HUES64 (cell line): ENCODE measurements around the gene PMVK.

Experiments used
- H3K27ac ChIP-seq: 2 replicates; pipeline ENCODE4 v1.7.0; 2013; ENCODE audit warnings: low read depth, low read length, inconsistent platforms
- H3K27me3 ChIP-seq: 2 replicates; pipeline ENCODE4 v1.6.1; 2013; ENCODE audit warnings: mild to moderate bottlenecking, low read length; ENCODE audit not compliant: insufficient read depth
- H3K36me3 ChIP-seq: 2 replicates; pipeline ENCODE4 v1.6.1; 2013; ENCODE audit warnings: mild to moderate bottlenecking, low read length; ENCODE audit not compliant: insufficient read depth
- H3K4me1 ChIP-seq: 2 replicates; pipeline ENCODE4 v1.6.1; 2013; ENCODE audit warnings: mild to moderate bottlenecking, low read length, moderate library complexity; ENCODE audit not compliant: insufficient read depth
- H3K4me3 ChIP-seq: 2 replicates; pipeline ENCODE4 v1.5.1; 2013; ENCODE audit warnings: mild to moderate bottlenecking, low read length, moderate library complexity
- H3K9ac ChIP-seq: 2 replicates; pipeline ENCODE4 v1.6.1; 2013; ENCODE audit warnings: mild to moderate bottlenecking, low read depth, low read length
- H3K9me3 ChIP-seq: 2 replicates; pipeline ENCODE4 v1.6.1; 2013; ENCODE audit warnings: low read depth, low read length; ENCODE audit not compliant: insufficient read depth
- WGBS: fragments of 150-250, 120-280 bp; methylation state at CpG from one replicate; pipeline ENCODE4 v1.1.7; 2013; ENCODE audit warnings: missing lambda C conversion rate; 5-methylcytosine and 5-hydroxymethylcytosine counted together

Gene PMVK

GRCh38 chr1:154956544-154956941, 20.0 kb upstream of the PMVK start:
- peaks cover 18% of the 10 kb centered on the region for H3K36me3 ChIP-seq
- H3K4me1 ChIP-seq = peaks cover 32% of the 10 kb centered on the region
- peak overlapping the region; percentile 54 for H3K4me3 ChIP-seq
- H3K27me3 ChIP-seq = no peaks in the 10 kb centered on the region
- peak overlapping the region; percentile 51 for H3K9ac ChIP-seq
- H3K9me3 ChIP-seq = no peaks in the 10 kb centered on the region
- WGBS = 5% methylated on average over 6 of the region's 6 CpGs
- H3K27ac ChIP-seq = peak overlapping the region; percentile 53; the same call in 1 of the 2 replicates

- WGBS = 0% methylated on average over 18 of the region's 18 CpGs
- Histone ChIP-seq H3K9ac (peak within 1 kb of the TSS; percentile 79), H3K27me3 (no peaks in the 10 kb centered on the region), H3K4me1 (peaks cover 32% of the 10 kb centered on the region), H3K4me3 (peak within 1 kb of the TSS; percentile 54), H3K9me3 (no peaks in the 10 kb centered on the region), H3K36me3 (peaks cover 21% of the 10 kb centered on the region), H3K27ac (peak within 1 kb of the TSS; percentile 92)
Measured at GRCh38 chr1:154955718-154956543, 19.4 kb upstream of the PMVK start, which contains the start of gene PBXIP1. Gene PBXIP1 (minus strand): TSS chr1:154956099. CDS start chr1:154953721, 2,378 bp downstream.

- 39% methylated on average over 4 of the region's 4 CpGs for WGBS
Measured at GRCh38 chr1:154955039-154955717, 18.7 kb upstream of the PMVK start.

GRCh38 chr1:154954541-154954940, 18.0 kb upstream of the PMVK start:
- 70% methylated on average over 3 of the region's 3 CpGs for WGBS
- Histone ChIP-seq H3K27ac (peak overlapping the region; percentile 92; the same call in 1 of the 2 replicates), H3K4me3 (peak overlapping the region; percentile 54), H3K36me3 (peaks cover 21% of the 10 kb centered on the region), H3K27me3 (no peaks in the 10 kb centered on the region), H3K9ac (peak overlapping the region; percentile 79; the same call in 1 of the 2 replicates), H3K4me1 (peaks cover 25% of the 10 kb centered on the region), H3K9me3 (no peaks in the 10 kb centered on the region)

More at GRCh38 chr1:154955039-154955717, 18.7 kb upstream of the PMVK start:
- Histone ChIP-seq H3K4me3 (peak overlapping the region; percentile 54), H3K9me3 (no peaks in the 10 kb centered on the region), H3K27me3 (no peaks in the 10 kb centered on the region), H3K9ac (peak overlapping the region; percentile 79), H3K36me3 (peaks cover 24% of the 10 kb centered on the region), H3K27ac (peak overlapping the region; percentile 92), H3K4me1 (peaks cover 25% of the 10 kb centered on the region)

- Histone ChIP-seq H3K36me3 (peaks cover 13% of the 10 kb centered on the region), H3K4me3 (no peak overlapping the region), H3K9ac (no peak overlapping the region), H3K27me3 (no peaks in the 10 kb centered on the region), H3K9me3 (no peaks in the 10 kb centered on the region), H3K27ac (no peak overlapping the region), H3K4me1 (peaks cover 25% of the 10 kb centered on the region)
- 86% methylated on average over 2 of the region's 2 CpGs for WGBS
Measured at GRCh38 chr1:154953611-154954038, 17.1 kb upstream of the PMVK start.

GRCh38 chr1:154952664-154953063, 16.1 kb upstream of the PMVK start:
- peaks cover 23% of the 10 kb centered on the region for H3K4me1 ChIP-seq
- H3K9ac ChIP-seq = no peak overlapping the region
- no peaks in the 10 kb centered on the region for H3K9me3 ChIP-seq
- H3K27ac ChIP-seq = no peak overlapping the region
- 89% methylated on average over 6 of the region's 6 CpGs for WGBS
- no peak overlapping the region for H3K4me3 ChIP-seq
- peaks cover 6% of the 10 kb centered on the region for H3K36me3 ChIP-seq
- H3K27me3 ChIP-seq = no peaks in the 10 kb centered on the region

- peaks cover 6% of the 10 kb centered on the region for H3K36me3 ChIP-seq
- 81% methylated on average over 15 of the region's 15 CpGs for WGBS
Measured at GRCh38 chr1:154951901-154952657, 15.6 kb upstream of the PMVK start.

GRCh38 chr1:154948079-154948478, 11.6 kb upstream of the PMVK start:
- Histone ChIP-seq H3K9ac (no peak overlapping the region), H3K9me3 (no peaks in the 10 kb centered on the region), H3K4me1 (no peaks in the 10 kb centered on the region), H3K36me3 (peaks cover 9% of the 10 kb centered on the region), H3K4me3 (no peak overlapping the region), H3K27ac (no peak overlapping the region), H3K27me3 (no peaks in the 10 kb centered on the region)
- WGBS = 90% methylated on average over 11 of the region's 11 CpGs

More at GRCh38 chr1:154951901-154952657, 15.6 kb upstream of the PMVK start:
- Histone ChIP-seq H3K9me3 (no peaks in the 10 kb centered on the region), H3K27me3 (no peaks in the 10 kb centered on the region), H3K9ac (no peak overlapping the region; the same call in 1 of the 2 replicates), H3K4me3 (no peak overlapping the region), H3K27ac (no peak overlapping the region), H3K4me1 (peaks cover 18% of the 10 kb centered on the region)

GRCh38 chr1:154945962-154946850, 9.7 kb upstream of the PMVK start:
- H3K4me3 ChIP-seq = no peak overlapping the region
- H3K9ac ChIP-seq = no peak overlapping the region
- 91% methylated on average over 17 of the region's 17 CpGs for WGBS
- no peaks in the 10 kb centered on the region for H3K4me1 ChIP-seq
- no peaks in the 10 kb centered on the region for H3K9me3 ChIP-seq
- no peak overlapping the region for H3K27ac ChIP-seq
- no peaks in the 10 kb centered on the region for H3K27me3 ChIP-seq
- peaks cover 7% of the 10 kb centered on the region for H3K36me3 ChIP-seq
